BLaER1 (cell line): Measurements from ENCODE around the gene LGALS8.
"Not testable (repeated sequence)": the region's sequence is repeated elsewhere in the genome, so short reads cannot be mapped to it uniquely, and the experiment has no call there.

Experiments
- H3K27ac ChIP-seq: shearing (Covaris generic); formaldehyde crosslinking; 2 replicates; pipeline ENCODE4 v1.8.1; 2022
- H3K27me3 ChIP-seq: shearing (Covaris generic); formaldehyde crosslinking; 2 replicates; pipeline ENCODE4 v1.8.1; 2022
- H3K36me3 ChIP-seq: shearing (Covaris generic); formaldehyde crosslinking; 2 replicates; pipeline ENCODE4 v1.8.1; 2022
- H3K4me1 ChIP-seq: shearing (Covaris generic); formaldehyde crosslinking; 2 replicates; pipeline ENCODE4 v1.8.1; 2022
- H3K4me2 ChIP-seq: shearing (Covaris generic); formaldehyde crosslinking; 2 replicates; pipeline ENCODE4 v1.8.1; 2022
- H3K4me3 ChIP-seq: shearing (Covaris generic); formaldehyde crosslinking; 2 replicates; pipeline ENCODE4 v1.8.1; 2022
- H3K9ac ChIP-seq: shearing (Covaris generic); formaldehyde crosslinking; 2 replicates; pipeline ENCODE4 v1.8.1; 2022
- H3K9me3 ChIP-seq: shearing (Covaris generic); formaldehyde crosslinking; 2 replicates; pipeline ENCODE4 v1.8.1; 2022
- H4K20me1 ChIP-seq: shearing (Covaris generic); formaldehyde crosslinking; 2 replicates; pipeline ENCODE4 v1.8.1; 2022
- Cebpa-rat ChIP-seq: shearing (Covaris generic); IDR thresholded peaks from 2 replicates; pipeline ENCODE4 v1.8.1; 2022

Gene LGALS8

DNA sequence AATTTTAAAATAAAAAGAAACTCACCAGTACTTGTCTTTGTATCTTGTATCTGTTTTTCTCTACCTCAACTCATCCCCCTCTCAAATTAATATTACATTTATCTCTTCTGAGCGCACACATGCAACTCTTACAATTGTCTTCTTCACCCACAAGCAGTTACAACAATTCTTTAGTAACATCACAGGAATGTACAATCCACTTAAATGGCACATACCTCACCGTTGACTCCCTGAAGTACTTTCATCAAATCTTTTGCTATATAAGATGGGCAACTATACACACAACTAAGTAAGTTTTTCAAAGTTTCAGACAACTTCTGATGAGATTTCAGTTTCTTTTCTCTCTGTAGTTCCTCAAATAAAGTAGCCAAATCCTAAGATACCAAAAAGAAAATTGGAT, 52.2 kb downstream of the LGALS8 start:
- Histone ChIP-seq H3K4me1 (no peaks in the 10 kb centered on the region), H4K20me1 (no peaks in the 10 kb centered on the region), H3K36me3 (peaks cover 91% of the 10 kb centered on the region), H3K4me2 (no peak overlapping the region), H3K4me3 (no peak overlapping the region), H3K9me3 (no peaks in the 10 kb centered on the region), H3K27me3 (no peaks in the 10 kb centered on the region), H3K9ac (no peak overlapping the region), H3K27ac (no peak overlapping the region)
- no peak for TF ChIP-seq Cebpa-rat

DNA sequence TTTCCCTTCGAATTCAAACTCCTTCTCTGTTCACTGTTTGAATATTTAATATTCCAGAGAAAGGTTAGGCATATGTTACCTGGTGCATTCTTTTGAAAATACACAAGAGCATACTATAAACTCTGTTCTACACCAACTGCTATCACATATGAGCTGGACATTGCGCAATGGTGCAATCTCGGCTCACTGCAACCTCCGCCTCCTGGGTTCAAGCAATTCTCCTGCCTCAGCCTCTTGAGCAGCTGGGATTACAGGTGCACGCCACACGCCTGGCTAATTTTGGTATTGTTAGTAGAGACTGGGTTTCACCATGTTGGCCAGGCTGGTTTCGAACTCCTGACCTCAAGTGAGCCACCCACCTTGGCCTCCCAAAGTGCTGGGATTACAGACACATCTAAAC, 53.3 kb downstream of the LGALS8 start:
- H3K27ac ChIP-seq, H3K4me2 ChIP-seq, H3K9ac ChIP-seq, H3K9me3 ChIP-seq, H3K27me3 ChIP-seq, H3K4me1 ChIP-seq, H4K20me1 ChIP-seq, H3K4me3 ChIP-seq: not testable (repeated sequence)
- peaks cover 91% of the 10 kb centered on the region for H3K36me3 ChIP-seq
- TF ChIP-seq Cebpa-rat, result peak; percentile 86

DNA sequence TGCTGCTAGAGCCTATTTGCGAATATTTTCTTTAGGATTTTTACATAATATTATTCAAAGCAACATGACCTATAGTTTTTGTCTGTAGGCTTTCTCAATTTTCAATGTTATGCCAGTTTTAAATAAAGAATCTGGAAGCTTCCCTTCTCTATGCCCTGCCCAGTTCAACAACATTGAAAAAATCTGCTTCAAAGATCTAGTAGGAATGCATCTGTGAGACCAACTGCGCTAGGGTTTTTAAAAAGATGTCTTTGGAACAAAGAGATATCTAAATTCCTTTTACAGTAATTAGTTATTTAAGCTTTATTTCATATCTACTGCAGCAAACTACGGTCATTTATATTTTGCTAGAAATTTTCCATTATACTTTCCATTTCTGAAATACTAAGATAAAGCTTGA, 54.9 kb downstream of the LGALS8 start:
- Histone ChIP-seq H3K4me1 (no peaks in the 10 kb centered on the region), H3K9ac (no peak overlapping the region), H3K4me2 (no peak overlapping the region), H3K9me3 (no peaks in the 10 kb centered on the region), H3K36me3 (peaks cover 95% of the 10 kb centered on the region), H3K27me3 (no peaks in the 10 kb centered on the region), H3K4me3 (no peak overlapping the region), H4K20me1 (no peaks in the 10 kb centered on the region), H3K27ac (no peak overlapping the region)
- no peak for TF ChIP-seq Cebpa-rat

DNA sequence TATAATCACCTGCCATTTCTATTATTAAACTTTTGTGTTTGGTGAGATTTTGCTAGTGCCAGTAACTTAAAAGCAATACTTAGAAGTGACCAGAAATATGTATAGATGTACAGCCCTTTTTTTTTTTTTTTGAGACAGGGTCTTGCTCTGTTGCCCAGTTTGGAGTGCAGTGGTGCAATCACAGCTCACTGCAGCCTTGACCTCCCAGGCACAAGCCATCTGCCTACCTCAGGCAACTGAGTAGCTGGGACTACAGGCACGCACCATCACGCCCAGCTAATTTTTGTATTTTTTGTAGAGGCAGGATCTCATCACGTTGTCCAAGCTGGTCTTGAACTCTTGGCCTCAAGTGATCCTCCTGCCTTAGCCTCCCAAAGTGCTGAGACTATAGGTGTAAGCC, 56.6 kb downstream of the LGALS8 start:
- not testable (repeated sequence) for H3K4me1 ChIP-seq, H3K27me3 ChIP-seq, H3K4me3 ChIP-seq, H3K9me3 ChIP-seq, H4K20me1 ChIP-seq, H3K4me2 ChIP-seq, H3K9ac ChIP-seq, H3K27ac ChIP-seq
- peaks cover 94% of the 10 kb centered on the region for H3K36me3 ChIP-seq

DNA sequence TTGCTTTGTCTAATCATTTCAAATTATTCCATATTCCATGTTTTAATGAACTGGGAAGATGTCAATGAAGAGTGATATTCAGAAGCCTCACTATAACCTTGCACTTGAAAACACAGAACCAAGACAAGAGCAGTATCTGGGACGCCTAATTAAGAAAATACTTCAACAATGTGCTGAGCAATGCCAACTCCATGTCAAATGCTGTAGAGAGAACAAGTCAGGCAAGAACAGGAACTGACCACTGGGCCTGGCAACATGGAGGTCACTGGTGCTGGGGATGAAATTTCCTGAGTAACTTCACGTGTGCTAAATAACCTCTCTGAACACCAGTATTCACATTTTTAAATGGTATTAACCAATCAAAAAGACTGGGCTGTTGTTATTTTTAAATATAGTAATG, 57.7 kb downstream of the LGALS8 start:
- peaks cover 93% of the 10 kb centered on the region for H3K36me3 ChIP-seq
- H4K20me1 ChIP-seq, result no peaks in the 10 kb centered on the region
- no peaks in the 10 kb centered on the region for H3K9me3 ChIP-seq
- H3K4me2 ChIP-seq, result no peak overlapping the region
- no peak for TF ChIP-seq Cebpa-rat
- no peak overlapping the region for H3K4me3 ChIP-seq
- no peak overlapping the region for H3K9ac ChIP-seq
- no peaks in the 10 kb centered on the region for H3K4me1 ChIP-seq
- no peaks in the 10 kb centered on the region for H3K27me3 ChIP-seq
- no peak overlapping the region for H3K27ac ChIP-seq

DNA sequence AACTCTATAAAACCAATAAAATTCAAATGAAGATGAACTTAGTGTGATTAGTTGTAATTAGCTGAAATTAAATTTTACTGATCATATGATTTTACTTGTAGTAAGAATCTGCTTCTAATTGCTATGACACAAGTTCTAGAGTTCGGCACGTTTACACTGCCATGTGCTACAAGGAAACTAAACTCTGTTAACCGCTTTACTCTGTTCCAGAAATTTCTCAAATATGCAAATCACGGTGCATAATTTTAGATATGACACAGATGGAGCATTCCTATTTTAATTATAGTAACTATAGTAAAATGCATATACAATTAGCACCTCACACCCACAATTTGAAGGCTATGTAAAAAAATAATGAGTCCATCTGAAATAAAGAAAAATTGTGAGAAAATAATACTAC, 65.7 kb downstream of the LGALS8 start:
- no peak overlapping the region for H3K27ac ChIP-seq
- no peak overlapping the region for H3K4me2 ChIP-seq
- no peak overlapping the region for H3K9ac ChIP-seq
- H3K4me1 ChIP-seq, result no peaks in the 10 kb centered on the region
- TF ChIP-seq Cebpa-rat, result no peak
- H3K4me3 ChIP-seq, result no peak overlapping the region
- no peaks in the 10 kb centered on the region for H3K9me3 ChIP-seq
- H3K27me3 ChIP-seq, result no peaks in the 10 kb centered on the region
- peaks cover 16% of the 10 kb centered on the region; the same call in 1 of the 2 replicates for H4K20me1 ChIP-seq
- H3K36me3 ChIP-seq, result peaks cover 90% of the 10 kb centered on the region

DNA sequence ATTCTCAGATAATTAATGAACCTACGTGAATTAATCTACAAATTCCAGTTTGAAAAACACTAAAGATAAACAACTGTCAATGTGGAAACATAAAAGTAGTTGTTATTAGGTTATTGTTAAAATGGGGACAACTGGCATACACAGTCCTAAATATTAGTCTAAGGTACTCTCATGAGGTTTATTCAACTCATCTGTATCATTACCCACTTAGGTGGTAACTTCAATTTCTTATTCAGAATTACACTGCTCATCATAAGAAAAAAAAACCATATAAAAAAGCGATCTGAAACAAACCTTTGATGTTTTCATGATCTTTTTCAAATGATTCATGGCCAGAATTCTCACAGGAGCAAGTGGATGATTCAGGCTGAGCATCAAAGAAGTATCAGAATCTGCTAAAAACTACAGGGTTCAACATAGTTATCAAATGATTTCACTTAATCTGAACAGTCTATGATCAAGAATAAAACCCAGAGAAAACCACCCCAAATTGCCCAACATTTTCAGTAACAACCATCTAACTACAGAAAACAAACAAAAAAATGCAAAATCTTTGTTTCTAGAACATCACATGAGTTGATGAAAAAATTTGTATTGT, 66.9 kb downstream of the LGALS8 start:
- H3K27me3 ChIP-seq, result no peaks in the 10 kb centered on the region
- no peak for TF ChIP-seq Cebpa-rat

DNA sequence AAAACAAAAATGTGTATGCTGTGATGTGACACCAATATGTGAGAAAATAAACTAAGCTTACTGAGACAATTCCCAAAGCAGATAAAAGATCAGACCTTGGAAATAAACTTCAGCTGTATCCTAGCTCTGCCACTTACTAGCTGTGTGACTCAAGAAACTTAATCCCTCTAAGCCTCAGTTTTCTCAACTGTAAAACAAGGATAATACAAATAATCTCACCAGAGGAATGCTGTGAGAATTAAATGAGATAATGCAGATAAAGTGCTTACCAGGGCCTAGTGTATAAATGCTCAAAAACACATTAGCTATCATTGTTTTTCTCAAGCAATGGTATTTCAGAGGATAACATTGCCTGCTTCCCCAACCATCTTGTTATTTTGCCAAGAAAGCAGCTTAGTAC, 78.4 kb downstream of the LGALS8 start:
- no peak overlapping the region for H3K9ac ChIP-seq
- TF ChIP-seq Cebpa-rat, result no peak
- H3K36me3 ChIP-seq, result peaks cover 57% of the 10 kb centered on the region
- H3K27ac ChIP-seq, result no peak overlapping the region
- H3K4me2 ChIP-seq, result peak overlapping the region; percentile 84; the same call in 1 of the 2 replicates
- no peaks in the 10 kb centered on the region for H3K9me3 ChIP-seq
- H3K27me3 ChIP-seq, result no peaks in the 10 kb centered on the region
- peaks cover 20% of the 10 kb centered on the region for H3K4me1 ChIP-seq
- peaks cover 28% of the 10 kb centered on the region for H4K20me1 ChIP-seq
- no peak overlapping the region for H3K4me3 ChIP-seq

More for the DNA sequence above, 66.9 kb downstream of the LGALS8 start:
- Histone ChIP-seq H3K4me2 (no peak overlapping the region), H3K4me1 (no peaks in the 10 kb centered on the region), H4K20me1 (peaks cover 16% of the 10 kb centered on the region; the same call in 1 of the 2 replicates), H3K4me3 (no peak overlapping the region), H3K27ac (no peak overlapping the region), H3K9me3 (no peaks in the 10 kb centered on the region), H3K36me3 (peaks cover 90% of the 10 kb centered on the region), H3K9ac (no peak overlapping the region)
